Mesothelial cell of epicardium (in vitro differentiated cells): Measurements from ENCODE around the gene SLC25A39. TPM values are rescaled to one million over a fixed set of nuclear protein-coding genes. Genes with fewer than 3 reads are reported as not detected.

Source experiments
- DNase-seq, 2 experiments: peaks; one replicate each; pipeline ENCODE4 v3.0.0; 2021; ENCODE audit warnings: low spot score in 2 of 2; ENCODE audit not compliant: unreplicated experiment in 2 of 2
- H3K27ac Mint-ChIP-seq: 2 replicates; pipeline ENCODE4 v1.8.0; 2021; ENCODE audit warnings: mixed read lengths
- H3K27me3 Mint-ChIP-seq: 2 replicates; pipeline ENCODE4 v1.8.0; 2021; ENCODE audit warnings: low read depth, mixed read lengths
- H3K36me3 Mint-ChIP-seq: 2 replicates; pipeline ENCODE4 v1.8.0; 2021; ENCODE audit warnings: mixed read lengths
- H3K4me1 Mint-ChIP-seq: 2 replicates; pipeline ENCODE4 v1.8.0; 2021; ENCODE audit warnings: mixed read lengths
- H3K4me3 Mint-ChIP-seq: 2 replicates; pipeline ENCODE4 v1.8.0; 2021; ENCODE audit warnings: mild to moderate bottlenecking, moderate library complexity, mixed read lengths
- H3K9me3 Mint-ChIP-seq: 2 replicates; pipeline ENCODE4 v1.8.0; 2021; ENCODE audit warnings: mixed read lengths
- total RNA-seq: library from RNA; stranded (reverse); gene quantifications from 3 replicates; pipeline ENCODE4 v1.2.1, GENCODE V29; 2021
- TF ChIP-seq, protein P1 (sequence below): fragments of 200-600 bp; sonication (generic); IDR thresholded peaks from one replicate; pipeline ENCODE4 v1.5.0; 2021; ENCODE audit warnings: antibody characterized with exemption; ENCODE audit not compliant: unreplicated experiment

SLC25A39 gene
- total RNA-seq, 1 donor from 2014 or later: 112 TPM

DNA sequence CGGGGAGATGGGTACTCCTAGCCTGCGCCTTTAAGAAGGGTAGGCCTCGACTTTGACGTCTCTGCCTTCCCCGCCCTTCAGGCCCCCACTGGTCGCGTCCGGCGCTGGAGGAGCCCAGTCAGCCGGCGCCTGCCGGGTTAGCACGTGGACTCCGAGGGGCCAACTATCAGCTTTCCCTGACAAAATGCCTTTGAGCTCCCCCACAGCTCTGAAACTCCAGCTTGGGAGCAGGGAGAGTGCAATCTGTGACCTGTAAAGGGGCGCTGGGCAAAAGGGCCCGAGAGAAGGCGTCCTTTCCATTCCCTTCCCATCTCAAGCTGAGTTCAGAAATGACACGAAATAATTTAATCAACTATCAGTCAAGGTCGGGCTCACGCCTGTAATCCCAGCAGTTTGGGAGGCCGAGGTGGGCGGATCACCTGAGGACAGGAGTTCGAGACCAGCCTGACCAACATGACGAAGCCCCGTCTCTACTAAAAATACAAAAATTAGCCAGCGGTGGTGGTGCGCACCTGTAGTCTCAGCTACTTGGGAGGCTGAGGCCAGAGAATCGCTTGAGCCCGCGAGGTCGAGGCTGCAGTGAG, 2.3 kb upstream of the SLC25A39 start:
- no peak overlapping the region for H3K27ac Mint-ChIP-seq
- no peaks in the 10 kb centered on the region for H3K27me3 Mint-ChIP-seq

DNA sequence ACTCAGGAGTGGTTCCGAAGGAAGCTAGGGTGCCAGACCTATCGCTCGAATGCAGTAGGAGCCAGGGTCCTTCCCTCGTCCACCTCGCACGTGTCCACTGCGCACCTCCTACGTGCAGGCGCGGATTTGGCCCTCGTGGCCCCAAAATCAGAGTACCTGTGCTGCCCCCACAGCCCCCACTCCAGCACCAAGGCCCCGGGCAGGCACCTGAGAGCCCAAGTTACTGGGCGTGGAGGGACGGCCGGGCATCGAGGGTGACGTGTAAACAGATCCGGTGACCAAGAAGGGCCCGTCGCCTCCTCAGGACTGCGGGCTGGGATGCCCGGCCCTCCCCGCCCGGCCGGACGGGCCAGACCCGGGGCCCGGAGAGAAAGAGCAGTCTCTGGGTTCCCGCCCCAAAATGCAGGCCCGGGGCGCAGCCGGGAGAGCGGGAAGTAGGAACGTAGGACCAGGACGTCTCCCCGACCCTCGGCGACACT, 492 bp downstream of the SLC25A39 start:
- Mint-ChIP-seq H3K4me3 (peak overlapping the region; percentile 77), H3K36me3 (peaks cover 4% of the 10 kb centered on the region), H3K4me1 (peaks cover 21% of the 10 kb centered on the region), H3K27ac (peak overlapping the region; percentile 61), H3K27me3 (no peaks in the 10 kb centered on the region), H3K9me3 (no peaks in the 10 kb centered on the region)
- DNase-seq: no peak
- TF ChIP-seq, protein P1, sequence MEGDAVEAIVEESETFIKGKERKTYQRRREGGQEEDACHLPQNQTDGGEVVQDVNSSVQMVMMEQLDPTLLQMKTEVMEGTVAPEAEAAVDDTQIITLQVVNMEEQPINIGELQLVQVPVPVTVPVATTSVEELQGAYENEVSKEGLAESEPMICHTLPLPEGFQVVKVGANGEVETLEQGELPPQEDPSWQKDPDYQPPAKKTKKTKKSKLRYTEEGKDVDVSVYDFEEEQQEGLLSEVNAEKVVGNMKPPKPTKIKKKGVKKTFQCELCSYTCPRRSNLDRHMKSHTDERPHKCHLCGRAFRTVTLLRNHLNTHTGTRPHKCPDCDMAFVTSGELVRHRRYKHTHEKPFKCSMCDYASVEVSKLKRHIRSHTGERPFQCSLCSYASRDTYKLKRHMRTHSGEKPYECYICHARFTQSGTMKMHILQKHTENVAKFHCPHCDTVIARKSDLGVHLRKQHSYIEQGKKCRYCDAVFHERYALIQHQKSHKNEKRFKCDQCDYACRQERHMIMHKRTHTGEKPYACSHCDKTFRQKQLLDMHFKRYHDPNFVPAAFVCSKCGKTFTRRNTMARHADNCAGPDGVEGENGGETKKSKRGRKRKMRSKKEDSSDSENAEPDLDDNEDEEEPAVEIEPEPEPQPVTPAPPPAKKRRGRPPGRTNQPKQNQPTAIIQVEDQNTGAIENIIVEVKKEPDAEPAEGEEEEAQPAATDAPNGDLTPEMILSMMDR: no peak

More for the DNA sequence above, 2.3 kb upstream of the SLC25A39 start:
- TF ChIP-seq, protein P1: no peak
- peak overlapping the region; percentile 36 for H3K4me3 Mint-ChIP-seq
- DNase-seq: peak; percentile 82 to 86
- no peaks in the 10 kb centered on the region for H3K9me3 Mint-ChIP-seq
- peaks cover 21% of the 10 kb centered on the region for H3K4me1 Mint-ChIP-seq
- H3K36me3 Mint-ChIP-seq: no peaks in the 10 kb centered on the region

DNA sequence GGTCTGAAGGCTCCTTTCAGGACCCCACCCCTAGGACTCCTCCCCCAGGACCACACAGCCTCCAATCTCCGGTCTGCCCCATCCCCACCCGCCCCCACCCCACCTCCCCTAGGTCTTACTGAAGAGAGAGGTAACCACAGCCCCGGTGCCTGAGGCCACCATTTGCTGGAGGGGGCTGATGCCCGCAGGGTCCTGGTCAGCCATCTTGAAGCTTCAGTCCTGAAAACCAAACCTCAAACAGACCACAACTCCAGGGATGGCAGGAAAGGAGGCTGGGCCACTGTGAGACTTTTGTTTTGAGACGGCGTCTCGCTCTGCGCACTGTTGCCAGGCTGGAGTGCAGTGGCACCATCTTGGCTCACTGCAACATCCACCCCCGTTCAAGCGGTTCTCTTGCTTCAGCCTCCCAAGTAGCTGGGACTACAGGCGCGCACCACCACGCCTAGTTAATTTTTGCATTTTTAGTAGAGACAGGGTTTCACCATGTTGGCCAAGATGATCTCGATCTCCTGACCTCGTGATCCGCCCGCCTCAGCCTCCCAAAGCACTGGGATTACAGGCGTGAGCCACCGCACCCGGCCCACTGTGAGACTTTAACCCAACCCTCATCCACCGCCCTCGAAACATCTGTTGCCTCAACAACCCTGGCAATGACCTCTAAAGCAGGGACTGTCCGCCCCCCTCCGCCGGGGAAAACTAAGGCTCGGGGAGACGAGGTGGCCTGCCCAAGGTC, 1.1 kb downstream of the SLC25A39 start:
- Mint-ChIP-seq H3K27ac (no peak overlapping the region), H3K4me1 (peaks cover 21% of the 10 kb centered on the region), H3K27me3 (peaks cover 1% of the 10 kb centered on the region), H3K36me3 (peaks cover 4% of the 10 kb centered on the region), H3K4me3 (peak overlapping the region; percentile 77), H3K9me3 (no peaks in the 10 kb centered on the region)
- TF ChIP-seq, protein P1: no peak
- DNase-seq: no peak

DNA sequence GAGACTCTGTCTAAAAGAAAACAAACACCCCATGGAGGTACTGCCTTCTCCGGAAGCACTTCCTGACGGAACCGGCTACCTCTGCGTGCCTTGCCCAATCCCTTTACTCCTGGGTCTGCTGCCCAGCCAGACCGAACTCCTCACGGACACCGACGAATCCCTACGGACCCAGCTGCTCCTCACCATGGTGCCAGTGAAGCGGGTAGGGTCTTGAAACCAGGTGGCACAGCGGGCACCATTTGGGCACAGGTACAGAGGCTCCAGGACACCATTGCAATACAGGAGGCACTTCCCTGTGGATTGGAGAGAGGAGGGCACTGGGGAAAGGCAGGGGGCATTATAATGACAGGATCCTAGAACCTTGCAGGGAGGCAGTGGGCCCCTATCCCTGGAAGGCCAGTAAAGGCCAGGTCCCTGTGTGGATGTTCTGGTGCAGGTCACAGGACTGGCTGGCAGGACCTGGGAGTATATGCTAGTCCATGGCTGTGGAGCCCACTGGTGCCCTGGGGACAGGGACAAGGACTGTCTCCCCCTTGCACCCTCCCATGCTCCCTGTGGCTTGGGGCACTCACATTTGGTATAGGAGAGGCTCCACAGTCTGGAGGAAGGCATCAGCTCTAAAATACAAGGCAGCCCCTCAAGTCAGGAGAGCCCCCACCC, 2.3 kb downstream of the SLC25A39 start:
- Mint-ChIP-seq H3K36me3 (peaks cover 6% of the 10 kb centered on the region), H3K4me3 (peak overlapping the region; percentile 40), H3K4me1 (peaks cover 21% of the 10 kb centered on the region), H3K27me3 (peaks cover 13% of the 10 kb centered on the region), H3K27ac (no peak overlapping the region), H3K9me3 (no peaks in the 10 kb centered on the region)
- TF ChIP-seq, protein P1: no peak
- no peak for DNase-seq

DNA sequence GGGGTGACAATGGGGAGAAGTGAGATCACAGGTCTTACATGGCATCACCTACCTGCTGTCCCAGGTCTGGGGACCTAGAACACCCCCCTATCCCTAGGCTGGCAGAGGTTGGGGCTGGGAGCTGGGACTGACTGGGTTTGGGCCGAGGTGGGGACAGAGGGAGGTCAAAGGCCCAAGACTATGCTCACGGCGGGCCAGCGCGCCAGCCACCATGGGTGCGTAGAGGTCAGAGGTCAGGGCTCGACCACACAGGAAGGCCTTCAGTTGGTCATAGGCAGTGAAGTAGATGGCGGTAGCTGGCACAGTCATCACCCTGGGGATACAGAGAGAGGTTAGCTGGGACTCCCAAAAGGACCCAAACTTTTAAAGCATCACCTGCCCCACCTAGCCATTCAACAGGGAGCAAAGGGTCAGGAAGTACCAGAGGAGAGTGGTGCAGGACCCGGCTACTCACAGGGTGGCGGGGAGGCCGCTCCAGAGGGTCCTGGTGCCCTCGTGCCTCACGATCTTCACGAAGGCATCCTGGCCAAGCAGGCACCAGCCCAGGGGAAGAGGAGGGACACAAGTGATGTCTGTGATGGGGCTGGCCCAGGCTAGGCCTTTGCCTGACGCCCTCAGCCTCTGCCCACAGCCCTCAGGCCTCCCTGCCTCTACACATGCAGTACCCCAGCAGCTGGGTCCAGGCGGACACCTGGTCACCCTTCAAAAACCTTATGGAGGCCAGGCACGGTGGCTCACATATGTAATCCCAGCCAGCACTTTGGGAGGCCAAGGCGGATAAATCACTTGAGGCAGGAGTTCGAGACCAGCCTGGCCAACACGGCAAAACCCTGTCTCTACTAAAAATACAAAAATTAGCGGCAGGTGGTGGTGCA, 3.1 kb downstream of the SLC25A39 start:
- TF ChIP-seq, protein P1: no peak
- DNase-seq: no peak

More for the DNA sequence above, 3.1 kb downstream of the SLC25A39 start:
- Mint-ChIP-seq H3K36me3 (peaks cover 6% of the 10 kb centered on the region), H3K4me3 (no peak overlapping the region), H3K27ac (no peak overlapping the region), H3K27me3 (peaks cover 22% of the 10 kb centered on the region), H3K4me1 (peaks cover 18% of the 10 kb centered on the region), H3K9me3 (no peaks in the 10 kb centered on the region)
